ENCODE results near the gene LHFPL5.

- TF ChIP-seq EZH2 (IDR thresholded peaks at IDR 0.05; ENCODE audit: low read depth, unreplicated experiment) = no peak
- no peak for TF ChIP-seq ZNF114 (CRISPR knock-in tag; IDR thresholded peaks at IDR 0.05)
- no peak for TF ChIP-seq JUNB (IDR thresholded peaks at IDR 0.05; ENCODE audit: unreplicated experiment)
- TF ChIP-seq CTCF (conservative IDR thresholded peaks at IDR 0.05; ENCODE audit: low read depth in 2 of 2) = no peak
- no peak for TF ChIP-seq EZH2phosphoT487 (IDR thresholded peaks at IDR 0.05; ENCODE audit: unreplicated experiment)
- no peak for TF ChIP-seq REST (IDR thresholded peaks at IDR 0.05; ENCODE audit: unreplicated experiment)
- no peak for TF ChIP-seq POLR2AphosphoS5 (IDR thresholded peaks at IDR 0.05; ENCODE audit: low read depth)
- no peak for TF ChIP-seq CREB1 (CRISPR knock-in tag; IDR thresholded peaks at IDR 0.05; ENCODE audit: low read depth)
Measured at GRCh38 chr6:35850208-35850607, 45.1 kb downstream of the LHFPL5 start.
